Nephron progenitor cell (in vitro differentiated cells): ENCODE results near the gene GPHN.

Source experiments
- DNase-seq: peaks from one replicate; pipeline ENCODE4 v3.0.0; 2021
- H3K27ac Mint-ChIP-seq: 2 replicates; pipeline ENCODE4 v1.8.0; 2021; ENCODE audit warnings: mild to moderate bottlenecking, moderate library complexity, mixed read lengths
- H3K27me3 Mint-ChIP-seq: 2 replicates; pipeline ENCODE4 v1.8.0; 2021; ENCODE audit warnings: mild to moderate bottlenecking, low read depth, mixed read lengths; ENCODE audit not compliant: poor library complexity
- H3K36me3 Mint-ChIP-seq: 2 replicates; pipeline ENCODE4 v1.8.0; 2021; ENCODE audit warnings: low read depth, mixed read lengths
- H3K4me1 Mint-ChIP-seq: 2 replicates; pipeline ENCODE4 v1.8.0; 2021; ENCODE audit warnings: mixed read lengths
- H3K4me3 Mint-ChIP-seq: 2 replicates; pipeline ENCODE4 v1.8.0; 2021; ENCODE audit warnings: mild to moderate bottlenecking, moderate library complexity, mixed read lengths
- H3K9me3 Mint-ChIP-seq: 2 replicates; pipeline ENCODE4 v1.8.0; 2021; ENCODE audit warnings: mild to moderate bottlenecking, moderate library complexity, mixed read lengths
- CTCF ChIP-seq: fragments of 200-600 bp; sonication (generic); IDR thresholded peaks from 2 replicates; pipeline ENCODE4 v1.5.0; 2021; ENCODE audit warnings: antibody characterized with exemption

Gene GPHN

GRCh38 chr14:67225523-67225922 is 717.6 kb downstream of the GPHN start:
- TF ChIP-seq CTCF: no peak
- no peak overlapping the region for H3K4me3 Mint-ChIP-seq
- H3K27me3 Mint-ChIP-seq: peaks cover 7% of the 10 kb centered on the region
- H3K36me3 Mint-ChIP-seq: no peaks in the 10 kb centered on the region
- H3K9me3 Mint-ChIP-seq: no peaks in the 10 kb centered on the region
- H3K4me1 Mint-ChIP-seq: no peaks in the 10 kb centered on the region
- H3K27ac Mint-ChIP-seq: no peak overlapping the region
- DNase-seq: no peak

- Mint-ChIP-seq H3K27me3 (peaks cover 7% of the 10 kb centered on the region), H3K36me3 (no peaks in the 10 kb centered on the region), H3K9me3 (no peaks in the 10 kb centered on the region), H3K4me1 (no peaks in the 10 kb centered on the region), H3K4me3 (no peak overlapping the region), H3K27ac (no peak overlapping the region)
- TF ChIP-seq CTCF: no peak
- no peak for DNase-seq
Observed at GRCh38 chr14:67228325-67228984, 720.5 kb downstream of the GPHN start.
